Measurements from ENCODE around the gene MYH15.
A peak's percentile ranks its signal among the peaks of the same experiment; 100 is the strongest.

MYH15 gene

DNA sequence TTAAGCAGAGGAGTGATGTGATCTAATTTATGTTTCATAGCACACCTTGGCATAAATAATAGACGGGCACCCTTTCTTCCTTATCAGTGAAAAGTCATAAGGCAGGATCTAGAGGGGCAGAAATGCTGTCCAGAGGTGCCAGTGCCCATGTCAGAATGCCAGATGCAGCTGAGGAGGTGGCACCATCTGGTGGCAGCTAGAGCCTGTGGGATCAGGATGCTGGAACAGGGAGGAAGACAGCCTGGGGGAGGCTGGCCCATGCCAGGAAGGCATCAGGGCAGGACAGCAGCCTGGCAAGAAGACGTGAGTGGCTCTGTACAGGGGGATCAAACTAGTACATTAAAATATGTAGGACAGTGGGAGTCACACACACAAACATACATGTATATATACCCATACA lies 16.5 kb downstream of the MYH15 start:
- DNase-seq (no peak), ATAC-seq (no peak)
- Mint-ChIP-seq H3K9me3 (peaks cover 0 to 2% of the 10 kb centered on the region in 2 donors), H3K4me1 (no peaks in the 10 kb centered on the region), H3K4me3 (no peak overlapping the region), H3K27ac (no peak overlapping the region), H3K27me3 (no peaks in the 10 kb centered on the region)

DNA sequence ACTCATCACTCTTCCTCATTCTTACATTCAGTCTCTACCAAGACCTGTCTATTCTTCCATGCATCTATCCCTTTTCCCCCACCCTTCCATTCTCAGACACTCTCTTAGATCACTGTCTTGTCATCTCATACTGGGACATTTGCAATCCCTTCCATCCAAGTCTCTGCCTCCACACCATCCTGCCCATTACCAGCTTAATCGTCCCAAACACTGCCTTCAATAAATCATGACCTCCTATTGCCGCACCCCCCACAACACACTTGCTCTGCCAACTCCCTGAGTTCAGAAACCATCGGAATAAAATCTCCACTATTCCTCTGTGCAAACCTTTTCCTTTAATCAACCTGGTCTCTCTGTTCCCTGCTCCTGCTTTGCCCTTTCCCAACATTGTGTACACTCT lies 18.9 kb downstream of the MYH15 start:
- no peaks in the 10 kb centered on the region for H3K4me1 Mint-ChIP-seq
- ATAC-seq, result no peak
- DNase-seq, result no peak
- H3K4me3 Mint-ChIP-seq, result no peak overlapping the region
- H3K27ac Mint-ChIP-seq, result no peak overlapping the region
- H3K27me3 Mint-ChIP-seq, result no peaks in the 10 kb centered on the region
- no peaks in the 10 kb centered on the region for H3K9me3 Mint-ChIP-seq

DNA sequence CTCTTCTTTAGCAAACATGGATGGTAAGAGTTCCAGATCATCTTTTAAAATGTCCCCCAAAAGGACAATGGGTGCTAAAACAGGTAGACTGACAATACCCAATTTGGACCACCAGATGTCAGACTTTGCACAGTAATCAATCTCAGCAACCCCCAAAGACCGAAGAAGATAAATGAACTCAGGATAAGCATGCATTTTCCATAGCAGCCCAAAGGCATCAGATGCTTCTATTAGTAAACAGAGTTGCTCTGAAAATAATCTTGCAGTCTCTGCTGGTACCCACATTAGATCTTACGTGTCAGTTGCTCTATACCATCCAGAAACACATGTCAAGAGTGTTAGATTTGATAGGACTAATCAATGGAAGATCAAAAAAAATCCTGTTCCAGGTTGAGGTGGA lies 20.6 kb downstream of the MYH15 start:
- peak; percentile 28 to 29 for DNase-seq
- H3K27me3 Mint-ChIP-seq, result no peaks in the 10 kb centered on the region
- H3K4me1 Mint-ChIP-seq, result no peaks in the 10 kb centered on the region
- H3K9me3 Mint-ChIP-seq, result no peaks in the 10 kb centered on the region
- H3K27ac Mint-ChIP-seq, result no peak overlapping the region
- peak; percentile 78 for ATAC-seq
- H3K4me3 Mint-ChIP-seq, result no peak overlapping the region

DNA sequence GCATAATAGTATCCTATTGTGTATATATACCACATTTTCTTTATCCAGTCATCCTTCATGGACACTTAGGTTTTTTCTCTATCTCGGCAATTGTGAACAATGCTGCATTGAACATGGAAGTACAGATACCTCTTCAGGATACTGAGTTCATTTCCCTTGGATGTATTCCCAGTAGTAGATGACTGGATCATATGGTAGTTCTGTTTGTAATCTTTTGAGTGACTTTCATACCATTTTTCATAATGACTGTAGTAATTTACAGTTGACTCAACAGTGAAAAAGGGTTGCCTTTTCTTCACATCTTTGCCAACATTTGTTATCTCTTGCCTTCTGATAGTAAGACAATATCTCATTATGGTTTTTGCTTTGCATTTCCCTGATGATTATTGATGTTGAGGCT lies 21.8 kb downstream of the MYH15 start:
- Mint-ChIP-seq H3K27me3 (no peaks in the 10 kb centered on the region), H3K27ac (no peak overlapping the region), H3K4me1 (no peaks in the 10 kb centered on the region), H3K9me3 (no peaks in the 10 kb centered on the region), H3K4me3 (no peak overlapping the region)
- DNase-seq (no peak), ATAC-seq (no peak)

DNA sequence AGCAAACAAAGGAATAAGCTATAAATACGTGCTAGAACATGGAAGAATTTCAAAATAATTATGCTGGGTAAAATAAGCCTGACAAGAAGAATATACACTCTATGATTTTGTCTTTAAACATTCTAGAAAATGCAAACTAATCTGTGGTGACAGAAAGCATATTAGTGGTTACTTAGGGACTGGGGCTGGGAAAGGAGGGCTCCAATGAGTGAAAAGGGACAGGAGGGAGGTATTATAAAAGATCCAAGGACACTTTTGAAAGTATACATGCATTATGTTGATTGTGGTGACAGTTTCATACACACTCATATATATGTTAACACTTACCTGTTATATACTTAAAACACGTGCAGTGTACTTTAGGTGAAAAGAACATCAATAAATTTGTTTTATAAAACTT lies 23.0 kb downstream of the MYH15 start:
- no peak overlapping the region for H3K4me3 Mint-ChIP-seq
- no peak overlapping the region for H3K27ac Mint-ChIP-seq
- no peaks in the 10 kb centered on the region for H3K27me3 Mint-ChIP-seq
- no peak for DNase-seq
- H3K9me3 Mint-ChIP-seq, result no peaks in the 10 kb centered on the region
- H3K4me1 Mint-ChIP-seq, result no peaks in the 10 kb centered on the region
- ATAC-seq, result no peak

DNA sequence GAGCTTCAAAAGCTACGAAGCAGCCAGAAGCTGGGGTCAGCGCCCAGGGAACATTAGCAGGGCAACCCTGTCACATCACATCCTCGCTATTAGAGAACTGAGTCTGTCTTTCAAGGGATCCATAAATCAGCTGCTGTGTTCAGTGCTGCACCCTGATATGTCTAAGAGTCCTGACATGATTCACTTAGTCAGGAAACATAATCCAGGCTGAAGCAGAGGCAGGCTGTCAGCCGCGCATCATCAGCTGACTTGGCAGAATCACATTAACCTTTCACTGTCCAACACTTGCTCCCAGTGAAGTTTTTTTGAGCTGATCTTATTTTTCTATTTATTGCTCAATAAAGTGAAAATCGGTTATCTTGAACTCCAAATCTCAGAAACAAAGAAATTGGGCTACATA lies 23.5 kb downstream of the MYH15 start:
- no peak for ATAC-seq
- no peaks in the 10 kb centered on the region for H3K9me3 Mint-ChIP-seq

DNA sequence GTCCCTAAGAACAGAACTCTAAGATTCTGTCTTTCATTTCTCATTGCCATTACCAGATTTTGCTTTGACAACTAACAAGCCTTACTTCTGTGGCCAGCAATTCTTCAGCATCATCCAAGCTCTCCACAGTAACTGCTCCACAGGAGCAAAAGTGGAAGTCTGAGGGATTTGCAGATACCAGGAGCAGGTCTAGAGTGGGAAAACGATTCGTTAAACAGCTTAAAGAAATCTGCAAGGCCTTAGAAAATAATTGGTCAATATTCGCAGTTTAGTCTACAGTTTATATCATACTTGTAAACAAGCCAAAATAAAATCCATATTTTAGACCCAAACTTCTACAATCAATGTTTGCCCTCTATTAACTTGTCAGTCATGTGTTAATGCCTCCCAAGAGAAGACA lies 24.1 kb downstream of the MYH15 start:
- Mint-ChIP-seq H3K4me1 (no peaks in the 10 kb centered on the region), H3K9me3 (no peaks in the 10 kb centered on the region), H3K4me3 (no peak overlapping the region), H3K27me3 (no peaks in the 10 kb centered on the region), H3K27ac (no peak overlapping the region)
- ATAC-seq (no peak), DNase-seq (no peak)

More for the DNA sequence above, 23.5 kb downstream of the MYH15 start:
- H3K27ac Mint-ChIP-seq, result no peak overlapping the region
- H3K4me3 Mint-ChIP-seq, result no peak overlapping the region
- no peaks in the 10 kb centered on the region for H3K27me3 Mint-ChIP-seq
- no peaks in the 10 kb centered on the region for H3K4me1 Mint-ChIP-seq
- DNase-seq, result no peak

DNA sequence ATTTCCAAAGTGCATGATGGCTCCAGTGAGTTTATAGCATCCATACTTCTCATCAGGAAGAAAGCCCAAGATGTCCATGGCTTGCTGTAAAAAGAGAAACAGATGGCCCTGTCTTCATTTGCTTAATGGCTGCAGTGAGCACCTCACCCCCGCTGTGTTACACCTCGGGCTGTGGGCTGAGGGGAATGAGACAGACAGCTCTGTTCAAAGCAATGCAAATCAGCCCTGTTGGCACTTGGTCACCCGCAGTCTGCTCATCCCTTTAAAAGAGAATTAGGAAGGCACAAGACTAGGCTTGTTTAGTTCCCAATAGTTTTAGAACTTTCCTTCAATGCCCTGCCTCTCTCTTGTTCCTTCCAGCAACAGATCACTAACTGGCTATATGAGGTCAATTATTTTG lies 25.2 kb downstream of the MYH15 start:
- no peaks in the 10 kb centered on the region for H3K27me3 Mint-ChIP-seq
- ATAC-seq (no peak), DNase-seq (no peak)
- H3K4me1 Mint-ChIP-seq, result no peaks in the 10 kb centered on the region
- H3K9me3 Mint-ChIP-seq, result no peaks in the 10 kb centered on the region
- no peak overlapping the region for H3K27ac Mint-ChIP-seq
- H3K4me3 Mint-ChIP-seq, result no peak overlapping the region

DNA sequence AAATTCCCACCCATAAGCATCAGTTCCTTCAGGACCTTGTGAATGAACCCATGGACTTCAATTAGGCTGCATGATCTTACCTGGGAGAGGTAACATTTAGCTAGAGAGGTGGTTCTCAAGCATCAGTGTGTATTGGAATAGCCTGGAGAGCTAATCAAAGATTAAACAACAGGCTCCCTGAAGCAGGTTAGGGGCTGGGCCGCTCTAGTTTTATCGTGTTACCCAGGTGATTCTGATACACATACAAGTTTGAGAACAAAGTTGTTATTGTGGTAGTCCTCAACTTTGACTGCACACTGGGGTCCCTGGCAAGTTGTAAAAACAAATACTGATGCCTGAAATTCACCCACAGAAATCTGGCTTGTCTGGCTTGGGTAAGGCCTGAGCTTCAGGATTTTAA lies 31.2 kb downstream of the MYH15 start:
- no peaks in the 10 kb centered on the region for H3K9me3 Mint-ChIP-seq
- H3K27me3 Mint-ChIP-seq, result peaks cover 7% of the 10 kb centered on the region
- DNase-seq (no peak), ATAC-seq (no peak)
- no peak overlapping the region for H3K27ac Mint-ChIP-seq
- no peaks in the 10 kb centered on the region for H3K4me1 Mint-ChIP-seq
- no peak overlapping the region for H3K4me3 Mint-ChIP-seq

DNA sequence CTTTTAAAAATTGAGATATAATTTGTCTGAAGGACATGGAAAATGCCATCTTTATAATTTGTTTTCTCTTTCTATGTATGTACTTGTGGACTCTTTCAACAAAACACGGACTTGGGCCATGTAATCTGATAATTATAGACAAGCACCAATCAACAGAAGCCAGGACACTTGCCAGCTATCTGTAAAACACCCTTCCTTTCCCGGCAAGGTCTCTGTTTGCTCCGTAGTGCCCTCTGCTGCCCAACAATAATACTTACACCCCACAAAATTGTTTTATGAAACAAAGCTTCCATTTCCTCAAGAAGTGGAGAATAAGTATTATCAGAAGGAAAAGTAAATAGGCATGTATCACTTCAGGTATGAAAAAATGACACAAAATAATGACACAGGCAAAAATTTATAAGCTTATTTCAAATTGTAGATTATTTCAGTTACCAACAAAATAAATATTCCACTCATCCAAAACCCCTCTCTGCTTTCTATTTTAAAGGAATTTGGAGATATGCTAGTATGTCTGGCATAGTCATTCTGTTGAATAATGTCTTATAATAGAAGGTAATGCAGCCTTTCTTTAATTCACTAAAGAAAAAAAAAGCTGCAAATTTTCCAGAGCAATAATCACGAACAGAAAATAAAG lies 32.8 kb downstream of the MYH15 start:
- H3K4me1 Mint-ChIP-seq, result no peaks in the 10 kb centered on the region
- no peak overlapping the region for H3K4me3 Mint-ChIP-seq
- no peaks in the 10 kb centered on the region for H3K9me3 Mint-ChIP-seq
- DNase-seq (peak; percentile 42 to 56), ATAC-seq (peak; percentile 56)
- H3K27ac Mint-ChIP-seq, result no peak overlapping the region
- H3K27me3 Mint-ChIP-seq, result peaks cover 7% of the 10 kb centered on the region

DNA sequence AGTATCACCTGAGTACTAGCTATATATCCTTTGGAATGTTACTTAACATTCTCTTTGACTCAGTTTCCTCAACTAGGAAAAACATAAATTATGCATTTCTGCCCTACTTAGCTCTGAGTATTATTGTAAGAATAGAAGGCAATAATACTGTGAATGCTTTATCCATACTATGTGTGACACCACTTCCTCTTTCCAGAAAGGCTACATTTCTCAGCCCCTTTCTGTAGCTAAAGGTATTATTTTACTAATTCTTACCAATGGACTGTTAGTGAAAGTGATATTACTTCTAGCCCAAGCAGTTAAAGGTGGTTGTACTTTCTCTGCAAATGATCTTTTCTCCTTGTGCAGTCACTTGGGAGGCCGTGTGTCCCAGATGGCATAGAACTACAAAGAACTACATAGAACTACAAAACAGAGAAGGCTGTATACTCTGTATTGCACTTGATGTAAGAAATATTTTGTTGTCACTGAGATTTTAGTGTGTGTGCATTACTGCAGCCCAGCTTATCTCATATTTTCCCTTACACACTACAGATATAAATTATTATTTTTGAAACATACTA lies 35.1 kb downstream of the MYH15 start:
- no peak overlapping the region for H3K4me3 Mint-ChIP-seq
- no peaks in the 10 kb centered on the region for H3K9me3 Mint-ChIP-seq
- peaks cover 12% of the 10 kb centered on the region for H3K27me3 Mint-ChIP-seq
- no peak overlapping the region for H3K27ac Mint-ChIP-seq
- DNase-seq (no peak), ATAC-seq (no peak)
- no peaks in the 10 kb centered on the region for H3K4me1 Mint-ChIP-seq

DNA sequence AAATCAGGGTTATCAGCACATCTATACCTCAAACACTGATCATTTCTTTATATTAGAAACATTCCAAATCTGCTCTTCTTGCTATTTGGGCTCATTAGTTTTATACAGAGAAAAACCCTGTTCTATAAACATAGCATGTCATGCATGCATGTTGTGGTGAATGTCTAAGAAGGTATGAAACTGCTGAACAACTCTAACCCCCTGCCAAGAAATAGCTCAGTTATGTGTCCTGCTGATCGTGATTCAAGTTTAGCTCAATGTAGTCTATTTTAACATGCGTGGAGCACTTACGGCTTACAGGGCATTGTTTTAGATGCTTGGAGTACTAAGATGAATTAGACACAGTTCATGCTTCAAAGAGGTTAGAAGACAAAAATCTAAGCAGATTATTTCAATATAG lies 35.8 kb downstream of the MYH15 start:
- DNase-seq (no peak), ATAC-seq (no peak)
- Mint-ChIP-seq H3K27ac (no peak overlapping the region), H3K27me3 (peaks cover 12% of the 10 kb centered on the region), H3K4me1 (no peaks in the 10 kb centered on the region), H3K9me3 (no peaks in the 10 kb centered on the region), H3K4me3 (no peak overlapping the region)

DNA sequence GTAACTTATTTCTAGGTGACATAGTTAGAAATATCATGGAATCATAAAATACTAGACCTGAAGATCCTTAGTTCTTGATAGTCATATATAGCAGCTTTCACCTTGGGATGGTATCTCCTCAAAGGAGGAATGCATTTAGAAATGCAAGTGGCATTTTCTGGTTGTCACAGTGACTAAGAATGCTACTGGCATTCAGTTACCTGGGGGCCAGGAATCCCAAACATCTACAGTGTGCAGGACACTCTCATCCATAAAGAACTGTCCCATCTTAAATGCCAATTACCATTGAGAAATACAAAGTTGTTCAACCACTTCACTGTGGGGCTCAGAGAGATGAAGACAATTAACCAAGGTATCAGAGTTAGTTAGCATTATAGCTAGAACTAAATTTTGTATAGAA lies 36.7 kb downstream of the MYH15 start:
- no peak for DNase-seq
- no peaks in the 10 kb centered on the region for H3K4me1 Mint-ChIP-seq
- H3K27ac Mint-ChIP-seq, result no peak overlapping the region
- H3K9me3 Mint-ChIP-seq, result no peaks in the 10 kb centered on the region
- H3K27me3 Mint-ChIP-seq, result peaks cover 8% of the 10 kb centered on the region
- ATAC-seq, result no peak
- H3K4me3 Mint-ChIP-seq, result no peak overlapping the region

DNA sequence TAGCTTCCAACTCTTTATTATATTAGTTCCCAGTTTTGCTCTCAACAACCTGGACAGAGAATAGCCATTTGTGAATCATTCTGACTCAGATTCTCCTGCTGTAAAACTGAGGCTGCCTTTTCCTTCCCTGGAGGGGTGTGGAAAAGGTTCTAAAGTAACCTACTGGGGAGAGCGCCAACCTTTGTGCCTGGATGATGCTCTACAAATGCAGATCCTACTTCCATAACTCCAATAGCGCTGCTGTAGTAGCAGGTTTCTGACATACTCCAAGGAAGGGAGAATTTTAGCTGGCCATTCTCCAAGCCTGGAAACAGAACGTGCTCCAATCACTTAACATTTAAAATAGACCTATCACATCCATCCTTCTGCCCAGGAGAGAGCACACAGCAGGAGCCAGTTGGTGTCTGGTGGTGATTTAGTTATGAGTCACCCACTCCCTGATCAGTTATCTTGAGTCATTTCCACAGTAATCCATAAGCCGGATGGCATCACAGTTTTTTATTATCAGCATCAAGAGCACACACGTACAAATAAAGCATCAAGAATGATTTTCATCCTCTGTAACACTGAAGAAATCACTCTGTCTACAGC lies 38.3 kb downstream of the MYH15 start:
- no peaks in the 10 kb centered on the region for H3K4me1 Mint-ChIP-seq
- H3K4me3 Mint-ChIP-seq, result no peak overlapping the region
- no peaks in the 10 kb centered on the region for H3K9me3 Mint-ChIP-seq
- peaks cover 5% of the 10 kb centered on the region for H3K27me3 Mint-ChIP-seq
- no peak overlapping the region for H3K27ac Mint-ChIP-seq
- ATAC-seq (peak; percentile 48), DNase-seq (no peak)

DNA sequence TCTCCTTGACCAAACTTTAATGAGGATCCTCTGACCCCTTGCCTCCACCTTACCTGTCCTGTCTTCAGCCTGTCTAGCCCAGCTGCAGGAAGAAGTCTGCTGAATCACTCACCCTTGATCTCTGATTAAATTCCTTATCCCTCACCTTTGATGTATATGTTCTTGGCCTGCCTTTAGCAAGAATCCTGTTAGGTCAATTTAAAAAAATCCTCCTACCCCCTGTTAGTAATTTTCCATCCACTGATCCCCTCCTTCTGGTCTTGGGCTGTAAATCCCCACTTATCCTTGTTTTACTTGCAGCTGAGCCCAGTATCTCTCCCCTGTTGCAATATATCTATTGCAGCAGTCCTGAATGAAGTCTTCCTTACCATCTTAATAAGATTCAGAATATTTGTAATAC lies 39.0 kb downstream of the MYH15 start:
- peaks cover 5% of the 10 kb centered on the region for H3K27me3 Mint-ChIP-seq
- no peak overlapping the region for H3K27ac Mint-ChIP-seq
- DNase-seq (no peak), ATAC-seq (no peak)
- H3K4me1 Mint-ChIP-seq, result no peaks in the 10 kb centered on the region
- H3K9me3 Mint-ChIP-seq, result no peaks in the 10 kb centered on the region
- no peak overlapping the region for H3K4me3 Mint-ChIP-seq

DNA sequence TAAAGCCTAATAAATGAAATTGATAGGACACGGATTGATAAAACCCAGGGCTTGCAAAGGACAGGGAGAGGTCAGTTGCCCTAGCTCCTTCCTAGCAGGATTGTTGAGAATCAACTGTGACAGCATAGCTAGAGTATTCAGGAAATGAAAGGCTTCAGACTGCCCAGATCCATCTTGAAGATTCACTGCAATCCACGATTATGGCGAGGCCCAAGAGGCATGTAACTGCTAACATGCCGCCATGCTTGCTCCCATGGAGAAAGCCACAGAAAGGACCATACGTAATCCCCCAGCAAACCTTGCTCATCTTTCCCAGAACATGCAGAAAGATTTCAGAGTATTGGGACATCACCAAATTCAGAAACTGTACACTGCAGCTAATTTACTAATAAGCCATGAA lies 41.3 kb downstream of the MYH15 start:
- DNase-seq, result no peak
- Mint-ChIP-seq H3K27ac (no peak overlapping the region), H3K9me3 (no peaks in the 10 kb centered on the region), H3K4me1 (no peaks in the 10 kb centered on the region), H3K27me3 (peaks cover 5% of the 10 kb centered on the region), H3K4me3 (no peak overlapping the region)
- ATAC-seq, result no peak

DNA sequence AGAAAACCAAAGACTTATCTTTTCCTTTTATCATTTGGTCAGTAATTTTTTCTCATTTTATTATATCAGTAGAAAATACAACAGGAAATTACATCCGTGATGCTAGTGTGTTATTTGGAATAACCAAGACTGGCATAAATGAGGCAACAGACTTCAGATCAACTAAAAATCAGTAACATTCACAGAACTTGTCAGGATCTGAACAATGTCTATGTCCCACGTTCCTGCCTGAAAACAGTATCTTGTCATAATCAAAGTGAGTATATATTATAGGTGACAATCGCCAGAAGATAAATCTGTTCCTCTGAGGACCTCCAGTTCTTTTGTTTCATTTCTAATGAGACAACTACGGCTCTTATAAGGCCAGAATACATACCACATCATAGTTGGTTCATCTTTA lies 41.8 kb downstream of the MYH15 start:
- Mint-ChIP-seq H3K4me1 (no peaks in the 10 kb centered on the region), H3K9me3 (no peaks in the 10 kb centered on the region), H3K27ac (no peak overlapping the region), H3K4me3 (no peak overlapping the region), H3K27me3 (peaks cover 5% of the 10 kb centered on the region)
- DNase-seq, result no peak
- no peak for ATAC-seq

Measured in stimulated activated naive CD8-positive, alpha-beta T cell treated with anti-CD3 and anti-CD28 coated beads, Interleukin-15, amount 100 ng/mL, for 72 hours (primary cell).